ENCODE data around the gene PID1. TPM values are rescaled to one million over a fixed set of nuclear protein-coding genes. Genes with fewer than 3 reads are reported as not detected.

PID1 gene
- total RNA-seq, 1 donor from 2014 or later: 5.3 TPM

- DNase-seq: no peak
- no peaks in the 10 kb centered on the region for H3K27me3 Mint-ChIP-seq (ENCODE audit: unreplicated experiment)
- no peak for TF ChIP-seq CTCF (IDR thresholded peaks at IDR 0.05; ENCODE audit: partially characterized antibody, unreplicated experiment)
- H3K4me1 Mint-ChIP-seq (ENCODE audit: low read depth, unreplicated experiment): peaks cover 4% of the 10 kb centered on the region
- no peaks in the 10 kb centered on the region for H3K9me3 Mint-ChIP-seq (ENCODE audit: unreplicated experiment)
- H3K27ac Mint-ChIP-seq (ENCODE audit: unreplicated experiment): no peak overlapping the region
- no peaks in the 10 kb centered on the region for H3K36me3 Mint-ChIP-seq (ENCODE audit: unreplicated experiment)
- H3K4me3 Mint-ChIP-seq (ENCODE audit: unreplicated experiment): no peak overlapping the region
Observed at GRCh38 chr2:229249536-229249935, 21.6 kb downstream of the PID1 start.

GRCh38 chr2:229246334-229246733, 24.8 kb downstream of the PID1 start:
- H3K9me3 Mint-ChIP-seq (ENCODE audit: unreplicated experiment): no peaks in the 10 kb centered on the region
- no peak overlapping the region for H3K27ac Mint-ChIP-seq (ENCODE audit: unreplicated experiment)
- peaks cover 9% of the 10 kb centered on the region for H3K36me3 Mint-ChIP-seq (ENCODE audit: unreplicated experiment)
- no peak for TF ChIP-seq CTCF (IDR thresholded peaks at IDR 0.05; ENCODE audit: partially characterized antibody, unreplicated experiment)
- H3K4me3 Mint-ChIP-seq (ENCODE audit: unreplicated experiment): no peak overlapping the region
- no peaks in the 10 kb centered on the region for H3K27me3 Mint-ChIP-seq (ENCODE audit: unreplicated experiment)
- peaks cover 4% of the 10 kb centered on the region for H3K4me1 Mint-ChIP-seq (ENCODE audit: low read depth, unreplicated experiment)
- DNase-seq: no peak

GRCh38 chr2:229244975-229245374, 26.1 kb downstream of the PID1 start:
- H3K27me3 Mint-ChIP-seq (ENCODE audit: unreplicated experiment): no peaks in the 10 kb centered on the region
- no peak for TF ChIP-seq CTCF (IDR thresholded peaks at IDR 0.05; ENCODE audit: partially characterized antibody, unreplicated experiment)
- no peak for DNase-seq
- H3K27ac Mint-ChIP-seq (ENCODE audit: unreplicated experiment): no peak overlapping the region
- H3K36me3 Mint-ChIP-seq (ENCODE audit: unreplicated experiment): peaks cover 14% of the 10 kb centered on the region
- H3K4me1 Mint-ChIP-seq (ENCODE audit: low read depth, unreplicated experiment): peaks cover 4% of the 10 kb centered on the region
- no peaks in the 10 kb centered on the region for H3K9me3 Mint-ChIP-seq (ENCODE audit: unreplicated experiment)
- no peak overlapping the region for H3K4me3 Mint-ChIP-seq (ENCODE audit: unreplicated experiment)

GRCh38 chr2:229243890-229244560, 27.1 kb downstream of the PID1 start:
- no peak for DNase-seq
- TF ChIP-seq CTCF (IDR thresholded peaks at IDR 0.05; ENCODE audit: partially characterized antibody, unreplicated experiment): no peak
- Mint-ChIP-seq H3K27me3 (ENCODE audit: unreplicated experiment) (no peaks in the 10 kb centered on the region), H3K36me3 (ENCODE audit: unreplicated experiment) (peaks cover 14% of the 10 kb centered on the region), H3K9me3 (ENCODE audit: unreplicated experiment) (no peaks in the 10 kb centered on the region), H3K4me1 (ENCODE audit: low read depth, unreplicated experiment) (no peaks in the 10 kb centered on the region), H3K27ac (ENCODE audit: unreplicated experiment) (no peak overlapping the region), H3K4me3 (ENCODE audit: unreplicated experiment) (no peak overlapping the region)

GRCh38 chr2:229240984-229241491, 30.0 kb downstream of the PID1 start:
- no peak overlapping the region for H3K4me3 Mint-ChIP-seq (ENCODE audit: unreplicated experiment)
- no peaks in the 10 kb centered on the region for H3K9me3 Mint-ChIP-seq (ENCODE audit: unreplicated experiment)
- no peaks in the 10 kb centered on the region for H3K27me3 Mint-ChIP-seq (ENCODE audit: unreplicated experiment)
- peaks cover 14% of the 10 kb centered on the region for H3K36me3 Mint-ChIP-seq (ENCODE audit: unreplicated experiment)
- no peak overlapping the region for H3K27ac Mint-ChIP-seq (ENCODE audit: unreplicated experiment)
- TF ChIP-seq CTCF (IDR thresholded peaks at IDR 0.05; ENCODE audit: partially characterized antibody, unreplicated experiment): no peak
- no peaks in the 10 kb centered on the region for H3K4me1 Mint-ChIP-seq (ENCODE audit: low read depth, unreplicated experiment)
- no peak for DNase-seq
